ENCODE results near the gene TMEM81.
A peak's percentile ranks its signal among the peaks of the same experiment; 100 is the strongest.

The TMEM81 gene, protein sequence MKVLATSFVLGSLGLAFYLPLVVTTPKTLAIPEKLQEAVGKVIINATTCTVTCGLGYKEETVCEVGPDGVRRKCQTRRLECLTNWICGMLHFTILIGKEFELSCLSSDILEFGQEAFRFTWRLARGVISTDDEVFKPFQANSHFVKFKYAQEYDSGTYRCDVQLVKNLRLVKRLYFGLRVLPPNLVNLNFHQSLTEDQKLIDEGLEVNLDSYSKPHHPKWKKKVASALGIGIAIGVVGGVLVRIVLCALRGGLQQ

DNA sequence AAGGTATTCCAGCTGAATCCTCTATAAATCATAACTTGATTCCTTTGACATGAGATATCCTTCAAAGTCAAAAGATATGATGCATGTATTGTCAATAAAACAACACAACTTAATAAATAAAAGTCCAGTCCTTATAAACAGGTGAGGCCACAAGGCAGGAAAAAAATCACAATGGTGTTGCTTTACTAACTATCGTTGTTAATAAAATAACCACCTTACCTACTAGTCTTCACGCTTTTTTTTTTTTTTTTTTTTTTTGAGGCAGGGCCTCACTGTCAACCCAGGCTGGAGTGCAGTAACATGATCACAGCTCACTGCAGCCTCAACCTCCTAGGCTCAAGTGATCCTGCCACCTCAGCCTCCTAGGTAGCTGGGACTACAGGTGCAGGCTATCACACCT lies at the start of gene TMEM81:
TSS of gene TMEM81 (minus strand) at position 101 of the 400 bp plus-strand sequence. CDS start 140 bp downstream, outside the sequence.
- no peak for DNase-seq (ENCODE audit: low spot score)

DNA sequence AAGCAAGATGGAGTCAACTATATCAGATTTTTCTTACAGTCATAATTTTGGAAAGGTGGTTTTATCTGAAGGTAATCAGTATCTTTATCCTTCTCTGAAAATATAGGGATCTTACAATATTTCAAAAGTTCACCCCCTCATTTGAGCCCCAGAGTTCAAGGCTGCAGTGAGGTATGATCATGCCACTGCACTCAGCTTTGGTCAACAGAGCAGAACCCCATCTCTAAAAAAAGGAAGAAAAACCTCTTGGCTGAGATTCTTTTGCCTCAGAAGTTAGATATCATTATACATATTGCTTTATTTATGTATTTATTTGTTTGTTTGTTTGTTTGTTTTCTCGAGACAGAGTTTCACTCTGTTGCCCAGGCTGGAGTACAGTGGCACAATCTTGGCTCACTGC lies 49.0 kb upstream of the TMEM81 start:
- no peak for DNase-seq (ENCODE audit: low spot score)

DNA sequence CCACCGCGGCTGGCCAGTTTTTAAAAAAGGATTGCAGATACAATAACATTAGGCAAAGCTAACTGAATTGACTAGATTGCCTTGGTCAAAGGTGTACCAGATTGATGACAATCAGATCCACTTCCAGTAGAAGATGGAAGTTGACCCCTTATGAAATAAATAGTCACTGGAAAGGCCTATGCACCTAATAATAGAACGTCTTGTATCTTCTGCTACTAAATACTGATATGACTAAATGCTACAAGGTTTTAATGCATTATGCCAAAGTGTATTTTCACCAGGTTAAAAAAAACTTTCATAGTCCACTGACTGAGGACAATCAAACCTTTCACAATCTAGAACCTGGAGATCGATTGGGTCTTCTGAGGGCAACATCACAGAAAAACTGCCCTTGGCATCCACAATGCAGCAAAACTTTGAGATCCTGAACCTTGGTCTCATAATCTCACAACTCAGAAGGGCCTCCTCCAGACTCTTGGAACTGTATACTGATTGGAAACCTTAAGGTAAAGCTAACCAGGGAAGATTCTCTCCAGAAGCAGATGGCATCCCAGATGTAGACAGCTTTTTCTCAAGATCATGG lies 45.3 kb upstream of the TMEM81 start:
- no peak for DNase-seq (ENCODE audit: low spot score)

DNA sequence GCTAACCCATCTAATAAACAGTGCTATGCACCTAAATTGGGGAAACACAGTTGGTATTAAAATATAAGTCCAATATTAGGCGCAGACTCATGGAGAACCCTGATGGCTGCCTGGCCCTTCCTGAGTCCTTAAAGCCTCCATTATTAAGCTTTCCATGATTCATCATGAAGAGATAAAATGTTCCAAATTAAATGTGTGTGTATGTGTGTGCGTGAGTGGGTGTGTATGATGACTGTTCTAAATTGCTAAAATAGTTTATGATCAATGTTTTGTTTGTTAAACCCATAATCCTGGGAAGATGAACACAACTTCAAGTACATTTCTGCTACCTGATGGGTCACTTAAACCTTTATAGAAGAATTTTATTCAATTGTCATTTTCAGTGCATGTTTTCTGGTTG lies 43.8 kb upstream of the TMEM81 start:
- DNase-seq (ENCODE audit: low spot score): no peak

DNA sequence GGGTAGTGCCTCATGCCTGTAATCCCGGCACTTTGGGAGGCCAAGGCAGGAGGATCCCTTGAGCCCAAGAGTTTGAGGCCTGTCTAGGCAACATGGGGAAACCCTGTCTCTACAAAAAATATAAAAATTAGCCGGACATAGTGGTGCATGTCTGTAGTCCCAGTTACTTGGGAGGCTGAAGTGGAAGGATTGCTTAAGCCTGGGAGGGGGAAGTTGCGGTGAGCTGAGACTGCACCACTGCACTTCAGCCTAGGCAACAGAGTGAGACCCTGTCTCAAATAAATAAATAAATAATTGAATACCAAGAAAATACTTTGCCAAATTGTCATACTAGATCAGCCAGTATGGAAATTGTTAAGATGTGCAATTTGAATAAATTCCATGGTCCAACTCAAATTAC lies 43.4 kb upstream of the TMEM81 start:
- DNase-seq (ENCODE audit: low spot score): no peak

DNA sequence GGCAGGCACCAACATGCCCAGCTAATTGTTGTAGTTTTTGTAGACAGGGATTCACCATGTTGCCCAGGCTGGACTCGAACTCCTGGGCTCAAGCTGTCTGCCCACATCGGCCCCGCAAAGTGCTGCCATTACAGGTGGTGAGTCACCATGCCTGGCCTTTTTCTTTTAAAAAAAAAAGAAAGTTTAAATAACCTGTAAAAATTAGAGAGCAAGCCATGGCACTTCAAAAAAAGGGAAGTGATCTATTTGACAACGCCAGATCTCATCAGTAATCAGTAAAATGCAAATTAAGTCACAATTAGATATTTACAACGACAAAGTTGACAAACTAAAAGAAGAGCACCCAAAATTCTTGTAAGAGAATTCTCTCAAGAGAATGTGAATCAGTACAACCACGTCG lies 40.5 kb upstream of the TMEM81 start:
- no peak for DNase-seq (ENCODE audit: low spot score)

DNA sequence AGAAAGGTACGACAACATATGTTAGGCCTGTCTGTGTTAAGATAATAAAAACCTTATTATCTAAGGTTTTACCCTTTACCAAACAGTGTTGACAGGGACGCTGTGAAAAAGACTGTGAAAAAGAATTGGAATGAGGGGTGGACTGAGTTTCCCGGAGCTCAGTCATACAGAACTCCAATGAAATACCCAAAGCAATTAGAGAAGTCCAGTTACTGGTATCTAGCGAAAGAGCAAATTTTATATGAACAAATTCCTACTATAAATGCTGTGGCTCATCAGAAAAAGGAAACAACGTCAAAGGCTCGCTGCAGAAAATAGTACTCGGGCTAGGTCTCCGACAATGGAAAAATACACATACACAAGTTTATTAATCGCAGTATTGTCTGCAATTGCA lies 38.2 kb upstream of the TMEM81 start:
- no peak for DNase-seq (ENCODE audit: low spot score)

DNA sequence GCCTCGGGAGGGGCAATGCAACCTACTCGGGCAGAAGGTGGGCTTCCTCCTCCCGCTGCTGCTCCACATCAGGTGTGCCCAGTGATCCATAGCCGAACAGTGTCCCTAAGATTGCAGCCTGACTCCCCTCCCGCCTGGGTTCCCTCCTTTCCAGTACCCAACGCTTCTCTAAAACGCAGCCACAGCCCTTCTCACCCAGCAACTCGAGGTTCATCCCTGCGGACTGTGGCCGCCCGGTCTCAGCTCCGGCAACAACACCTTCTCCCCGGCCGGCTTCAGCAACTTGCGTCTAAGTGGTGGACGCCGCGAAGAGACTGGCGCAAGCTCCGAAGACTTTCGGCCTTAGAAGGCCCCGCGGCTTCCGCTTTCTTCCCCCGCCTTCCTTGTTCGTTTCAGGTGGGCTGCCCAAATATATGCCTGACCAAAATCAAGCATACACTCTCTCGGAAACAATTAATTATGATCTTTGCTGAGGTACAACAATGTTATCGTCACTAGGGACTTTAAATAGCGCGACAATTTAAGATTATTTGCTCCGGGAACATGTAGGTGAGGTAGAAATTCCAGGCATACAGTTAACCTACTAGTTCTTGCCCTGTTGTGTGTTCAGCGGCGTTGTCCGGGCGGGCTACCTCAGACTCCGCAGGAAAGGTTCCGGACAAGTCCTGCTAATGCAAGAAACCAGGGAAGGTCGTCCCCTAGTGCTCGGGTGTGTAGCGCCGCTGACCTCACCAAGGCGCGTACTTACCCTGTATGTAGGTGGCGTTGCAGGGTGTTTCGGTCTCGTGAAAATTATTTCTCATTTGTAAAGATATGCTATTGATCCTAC lies 37.6 kb upstream of the TMEM81 start, which contains the start of gene RBBP5:
TSS of gene RBBP5 (minus strand) at position 319 of the 829 bp plus-strand sequence. CDS start at position 214, 105 bp downstream.
- DNase-seq (ENCODE audit: low spot score): peak; percentile 95

DNA sequence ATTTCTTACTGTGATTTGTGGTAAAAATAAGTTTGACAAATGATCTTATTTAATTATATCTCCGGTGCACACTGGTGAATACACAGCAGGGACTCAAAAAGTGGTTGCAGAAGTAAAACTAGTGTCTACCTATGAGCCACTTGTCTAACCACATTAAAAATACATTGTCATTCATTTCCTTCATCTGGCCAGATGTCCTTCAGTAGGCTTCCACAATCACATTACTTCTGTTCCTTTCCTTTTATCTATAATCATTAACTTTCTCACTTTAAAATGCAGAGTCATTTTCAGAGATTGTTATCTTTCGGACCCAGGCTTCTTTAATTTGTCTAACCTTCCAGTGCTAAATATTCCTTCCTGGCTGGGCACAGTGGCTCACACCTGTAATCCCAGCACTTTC lies 34.5 kb upstream of the TMEM81 start:
- no peak for DNase-seq (ENCODE audit: low spot score)

DNA sequence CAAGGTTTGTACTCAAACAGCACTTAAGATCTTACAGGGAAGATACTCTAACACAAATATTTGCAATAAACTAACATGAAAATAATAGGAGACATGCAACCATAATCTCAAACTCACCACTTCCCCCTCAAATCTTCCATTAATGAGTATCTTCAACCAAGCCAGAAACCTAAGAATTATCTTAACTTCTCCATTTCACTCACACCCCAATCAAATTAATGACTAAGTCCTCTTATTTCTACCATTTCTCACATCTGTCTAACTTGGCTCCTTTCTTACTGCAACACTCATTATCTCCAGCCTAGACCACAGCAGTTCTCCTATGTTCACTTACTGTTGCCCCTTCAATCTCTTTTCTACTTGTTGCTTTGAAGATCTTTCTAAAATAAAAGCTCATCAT lies 27.1 kb upstream of the TMEM81 start:
- DNase-seq (ENCODE audit: low spot score): no peak

DNA sequence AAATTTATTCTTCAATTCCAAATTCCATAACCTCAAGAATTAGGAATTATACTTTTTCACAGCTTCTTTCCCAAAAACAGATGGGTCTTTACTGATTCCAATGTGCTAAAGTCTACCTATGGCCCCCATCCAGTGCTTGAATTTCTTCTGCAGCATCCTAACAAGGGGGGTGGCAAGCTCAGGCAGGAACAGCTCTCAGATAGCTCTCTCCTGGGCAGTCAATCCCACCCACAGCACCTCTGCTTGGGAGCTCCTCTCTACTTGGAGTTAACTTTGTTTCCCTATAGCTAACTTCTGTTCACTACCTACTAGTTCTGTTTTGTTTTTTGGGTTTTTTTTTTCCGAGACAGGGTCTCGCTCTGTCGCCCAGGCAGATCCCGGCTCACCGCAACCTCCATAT lies 25.5 kb upstream of the TMEM81 start:
- no peak for DNase-seq (ENCODE audit: low spot score)

DNA sequence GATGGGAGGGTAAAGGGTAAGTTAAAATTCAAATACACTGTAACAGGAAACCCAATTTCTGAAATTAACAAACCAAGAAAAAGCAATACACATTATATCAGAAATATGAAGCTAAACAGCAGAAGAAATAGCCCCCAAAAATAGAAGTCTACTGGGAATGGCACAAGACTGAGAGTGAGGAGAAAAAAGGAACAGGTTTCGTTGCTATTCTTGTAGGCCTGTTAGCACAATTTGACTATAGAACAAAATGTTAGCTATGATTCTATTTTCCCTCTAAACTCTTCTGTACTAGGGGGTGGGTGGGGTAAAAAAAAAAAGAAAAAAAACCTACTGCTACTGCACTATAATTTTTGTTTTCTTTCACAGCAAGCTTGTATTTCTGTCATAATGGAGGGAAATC lies 25.0 kb upstream of the TMEM81 start:
- DNase-seq (ENCODE audit: low spot score): no peak

DNA sequence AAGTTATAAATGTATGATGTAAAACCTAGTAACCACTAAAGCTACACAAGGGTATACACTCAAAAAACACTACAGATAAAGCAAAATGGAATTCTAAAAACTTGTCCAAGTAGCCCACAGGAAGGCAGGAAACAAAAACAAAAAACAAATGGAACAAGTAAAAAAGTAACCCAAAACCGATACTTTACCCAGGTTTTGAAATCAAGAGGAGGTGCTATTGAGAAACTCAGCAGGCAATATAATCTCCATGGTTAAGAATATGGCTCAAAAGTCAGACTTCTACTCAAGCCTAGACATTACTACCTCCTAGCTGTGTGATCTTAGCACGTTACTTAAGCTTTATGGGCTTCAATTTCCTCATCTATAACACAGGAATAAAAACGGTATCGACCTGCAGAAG lies 24.2 kb upstream of the TMEM81 start:
- DNase-seq (ENCODE audit: low spot score): no peak

DNA sequence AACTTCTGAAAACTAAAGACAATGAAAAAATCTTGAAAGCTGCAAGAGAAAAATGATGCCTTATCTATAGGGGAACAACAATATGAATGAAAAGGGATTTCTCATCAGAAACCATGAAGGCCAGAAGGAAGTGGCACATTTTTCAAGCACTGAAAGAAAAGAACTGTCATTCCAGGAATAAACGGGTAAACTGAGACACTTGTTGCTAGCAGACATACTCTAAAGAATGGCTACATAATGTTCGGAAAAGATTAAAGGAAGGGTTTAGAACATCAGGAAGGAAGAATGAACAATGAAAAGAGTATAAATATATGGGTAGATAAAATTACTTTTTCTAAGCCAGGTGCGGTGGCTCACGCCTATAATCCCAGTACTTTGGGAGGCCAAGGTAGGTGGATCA lies 23.1 kb upstream of the TMEM81 start:
- no peak for DNase-seq (ENCODE audit: low spot score)

DNA sequence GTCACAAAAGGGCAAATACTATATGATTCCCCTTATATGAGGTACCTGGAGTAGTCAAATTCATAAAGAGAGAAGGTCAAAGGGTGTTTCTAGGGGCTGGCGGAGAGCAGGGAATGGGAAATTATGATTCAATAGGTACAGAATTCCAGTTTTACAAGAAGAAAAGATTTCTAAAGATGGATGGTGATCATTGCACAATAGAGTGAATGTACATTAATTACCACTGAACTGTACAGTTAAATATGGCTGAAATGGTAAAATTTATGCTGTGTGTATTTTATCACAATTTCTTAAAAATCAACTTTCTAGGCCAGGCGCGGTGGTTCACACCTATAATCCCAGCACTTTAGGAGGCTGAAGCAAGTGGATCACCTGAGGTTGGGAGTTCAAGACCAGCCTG lies 18.1 kb upstream of the TMEM81 start:
- no peak for DNase-seq (ENCODE audit: low spot score)

DNA sequence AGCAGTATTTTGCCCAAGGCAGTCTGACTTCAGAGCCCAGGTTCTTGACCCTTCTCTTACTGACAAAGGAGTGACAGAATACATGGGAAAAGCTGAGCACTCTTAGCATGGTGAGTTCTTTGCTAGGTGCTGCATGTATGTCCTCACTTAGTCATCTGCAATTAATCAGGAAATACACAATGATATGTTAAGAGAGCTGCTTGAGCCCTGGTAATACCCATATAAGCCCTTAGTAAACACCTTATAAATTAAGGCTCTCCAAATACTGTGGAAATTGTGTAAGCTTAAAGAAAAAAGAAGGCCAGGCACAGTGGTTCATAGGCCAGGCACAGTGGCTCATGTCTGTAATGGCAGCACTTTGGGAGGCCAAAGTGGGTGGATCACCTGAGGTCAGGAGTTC lies 14.0 kb upstream of the TMEM81 start:
- DNase-seq (ENCODE audit: low spot score): no peak

DNA sequence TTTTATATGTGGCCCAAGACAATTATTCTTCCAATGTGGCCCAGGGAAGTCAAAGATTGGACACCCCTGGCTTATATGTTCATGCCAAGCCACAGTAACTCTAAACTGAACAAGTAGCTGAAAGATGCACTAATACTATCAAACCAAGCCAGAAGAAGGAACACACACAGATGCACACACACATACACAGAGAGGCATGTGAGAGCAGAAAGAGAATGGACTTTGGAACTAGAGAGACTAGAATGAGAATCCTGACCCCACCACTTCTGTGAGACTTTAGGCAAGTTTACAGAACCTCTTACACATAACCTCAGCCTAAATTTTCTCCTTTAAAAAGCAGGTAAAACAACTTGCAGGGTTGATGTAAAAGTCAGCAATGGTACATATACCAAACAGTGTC lies 11.2 kb upstream of the TMEM81 start:
- no peak for DNase-seq (ENCODE audit: low spot score)

DNA sequence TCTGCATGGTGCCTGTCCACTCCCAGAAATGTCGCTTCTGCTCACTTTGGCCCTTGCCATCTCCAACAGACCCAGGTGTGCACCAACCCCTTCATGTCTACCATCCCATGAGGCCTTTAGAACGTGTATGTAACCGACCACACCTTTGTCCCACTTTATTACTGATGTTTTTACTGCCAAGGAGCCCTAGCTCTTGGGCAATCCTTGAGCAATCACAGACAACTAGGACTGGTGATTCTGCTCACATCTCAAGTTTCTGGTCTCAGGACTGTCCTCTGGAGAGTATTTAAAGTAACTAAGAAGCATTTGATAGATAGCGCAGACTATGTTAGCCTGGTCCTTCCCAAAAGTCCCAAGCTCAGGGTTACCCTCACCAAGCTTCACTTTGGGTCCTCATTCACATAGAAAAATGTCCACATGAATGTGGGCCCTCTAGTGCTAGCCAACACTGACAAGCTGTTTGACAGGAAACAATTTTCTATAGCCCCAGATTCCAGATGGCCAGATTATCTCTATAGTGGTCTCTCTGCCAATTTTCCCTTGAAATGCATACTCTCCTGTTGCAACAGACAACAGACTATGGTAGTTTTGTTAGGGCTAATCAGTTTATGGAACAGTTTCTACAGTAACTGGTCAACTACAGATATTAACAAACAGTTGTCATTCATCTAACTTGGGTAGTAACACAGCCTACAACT lies 6.9 kb upstream of the TMEM81 start:
- no peak for DNase-seq (ENCODE audit: low spot score)

DNA sequence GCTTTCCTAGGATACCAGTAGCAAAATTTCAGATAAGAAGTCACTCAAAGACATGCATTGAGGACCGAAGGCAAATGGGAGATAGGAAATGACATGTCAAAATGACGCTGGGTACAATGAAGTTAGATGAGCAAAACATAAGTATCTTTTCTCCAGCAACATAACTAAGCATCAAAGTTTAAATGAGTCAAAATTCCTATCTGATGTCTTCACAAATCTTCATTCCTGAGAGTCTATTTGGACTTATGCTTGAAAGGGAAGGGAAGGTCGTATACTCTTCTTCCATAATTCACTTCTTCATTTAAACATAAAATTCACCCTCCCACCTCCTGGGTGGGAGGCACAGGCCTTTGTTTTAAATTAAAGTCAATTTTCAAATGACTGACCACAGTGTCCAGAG lies 4.1 kb upstream of the TMEM81 start:
- peak; percentile 54 for DNase-seq (ENCODE audit: low spot score)

DNA sequence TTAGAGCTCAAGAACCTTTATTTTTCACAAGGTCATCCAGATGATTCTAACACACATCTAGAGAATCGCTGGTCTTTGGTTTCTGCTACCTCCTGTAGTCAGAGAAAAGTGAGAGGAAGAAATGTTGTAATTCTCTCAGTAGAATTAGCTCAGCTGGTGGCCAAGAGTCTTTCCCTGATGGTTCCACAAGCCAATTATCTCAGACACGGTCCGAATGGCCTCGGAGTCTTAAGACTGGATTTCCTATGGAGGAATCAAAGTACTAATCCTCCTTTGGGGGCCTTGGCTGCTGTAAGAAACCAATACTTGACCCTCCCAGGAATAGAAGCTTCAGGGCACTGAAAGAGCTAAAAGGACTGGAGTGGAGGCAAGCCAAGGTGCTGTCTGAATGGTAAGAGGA lies 1.8 kb downstream of the TMEM81 start:
- DNase-seq (ENCODE audit: low spot score): no peak

DNA sequence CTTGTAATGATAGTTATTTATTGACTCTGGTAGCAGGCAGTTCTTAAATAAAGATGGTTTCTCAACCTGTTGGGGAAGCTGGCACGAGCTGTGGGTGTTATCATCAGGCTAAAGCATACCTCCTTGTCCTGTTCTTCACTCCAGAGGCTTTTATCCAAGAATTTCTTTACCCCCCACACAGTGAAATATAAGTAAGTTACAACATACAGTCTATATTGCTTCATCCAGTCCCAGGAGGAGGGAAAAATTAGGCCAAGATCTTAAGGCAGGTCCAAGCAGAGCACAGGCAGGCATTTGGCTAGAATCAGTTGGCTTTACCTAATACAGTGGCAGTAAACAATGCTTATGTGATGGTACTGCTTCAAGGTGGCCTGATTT lies 6.3 kb downstream of the TMEM81 start:
- DNase-seq (ENCODE audit: low spot score): no peak

DNA sequence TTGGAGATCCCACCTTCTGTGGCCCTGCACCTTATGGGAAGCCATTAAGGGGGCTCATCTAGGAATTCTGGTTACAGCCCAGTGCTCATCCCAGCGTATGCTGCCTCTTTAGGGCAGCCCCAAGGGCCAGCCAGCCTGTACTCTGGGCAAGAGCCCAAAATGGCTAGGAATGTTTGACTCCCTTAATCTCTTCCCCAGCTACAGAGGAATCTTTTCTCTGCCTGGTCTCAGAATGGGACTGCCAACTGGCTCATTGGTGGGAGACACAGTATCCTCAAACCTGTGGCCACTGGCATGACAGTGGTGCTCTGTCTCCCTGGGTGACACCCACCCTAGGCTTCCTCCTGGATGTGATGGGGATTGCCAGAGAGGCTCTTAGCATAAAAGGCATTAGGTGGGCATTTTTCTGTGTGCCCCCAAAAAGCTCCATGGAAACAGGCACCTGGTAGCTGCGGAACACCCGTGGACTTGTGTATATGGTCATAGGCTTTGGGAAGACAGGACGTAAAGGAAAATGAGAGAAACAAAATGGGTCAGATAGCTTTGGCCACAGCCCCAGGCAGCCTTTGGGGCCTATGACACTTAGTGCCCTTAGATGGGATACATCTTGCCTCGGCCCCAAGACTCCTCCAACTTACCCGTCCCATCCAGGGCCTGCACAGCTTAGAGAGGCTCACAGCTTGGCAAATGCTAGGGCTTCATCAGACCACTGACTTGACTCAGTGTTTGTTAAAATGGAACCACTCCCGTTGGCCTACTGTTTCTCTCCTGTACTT lies 6.9 kb downstream of the TMEM81 start:
- no peak for DNase-seq (ENCODE audit: low spot score)
